HG03558 (cell line): Measurements from ENCODE around the gene APOM.

ENCODE experiments used
- ATAC-seq: cut with Tn5 transposase; IDR thresholded peaks from one replicate; pipeline ENCODE4 v1.9.1; 2021; ENCODE audit warnings: moderate number of reproducible peaks; ENCODE audit not compliant: unreplicated experiment; ENCODE audit errors: extremely low read depth

Gene APOM

DNA sequence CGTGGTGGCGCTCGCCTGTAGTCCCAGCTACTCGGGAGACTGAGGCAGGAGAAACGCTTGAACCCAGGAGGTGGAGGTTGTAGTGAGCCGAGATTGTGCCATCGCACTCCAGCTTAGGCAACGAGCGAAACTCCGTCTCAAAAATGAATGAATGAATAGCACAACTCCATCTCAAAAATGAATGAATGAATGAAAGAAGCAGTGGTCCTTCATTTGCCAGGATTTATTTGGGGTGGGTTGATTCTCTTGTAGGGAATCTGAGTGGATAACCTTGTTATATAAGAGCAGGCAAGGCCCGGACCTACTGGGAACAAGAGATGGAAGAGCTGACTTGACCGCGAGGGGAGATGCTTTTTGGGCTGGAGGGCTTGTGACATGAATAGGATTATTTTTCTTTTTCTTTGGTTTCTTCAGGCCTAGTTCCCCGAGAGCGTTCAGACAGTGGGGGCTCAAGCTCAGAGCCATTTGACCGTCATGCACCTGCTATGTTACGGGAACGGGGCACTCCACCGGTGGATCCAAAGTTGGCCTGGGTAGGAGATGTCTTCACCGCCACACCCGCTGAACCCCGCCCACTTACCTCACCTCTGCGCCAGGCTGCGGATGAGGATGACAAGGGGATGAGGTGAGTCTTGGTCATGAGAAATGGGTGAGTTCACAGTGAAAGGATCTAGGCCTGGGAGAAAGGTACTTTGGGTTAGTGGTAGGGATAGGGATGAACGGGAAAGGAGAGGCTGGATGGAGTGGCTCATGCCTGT, 25.3 kb upstream of the APOM start:
- ATAC-seq: no peak

- no peak for ATAC-seq
These were observed 24.5 kb upstream of the APOM start for GRCh38 chr6:31631209-31631608.

GRCh38 chr6:31631681-31632278, 23.9 kb upstream of the APOM start:
- ATAC-seq: no peak

DNA sequence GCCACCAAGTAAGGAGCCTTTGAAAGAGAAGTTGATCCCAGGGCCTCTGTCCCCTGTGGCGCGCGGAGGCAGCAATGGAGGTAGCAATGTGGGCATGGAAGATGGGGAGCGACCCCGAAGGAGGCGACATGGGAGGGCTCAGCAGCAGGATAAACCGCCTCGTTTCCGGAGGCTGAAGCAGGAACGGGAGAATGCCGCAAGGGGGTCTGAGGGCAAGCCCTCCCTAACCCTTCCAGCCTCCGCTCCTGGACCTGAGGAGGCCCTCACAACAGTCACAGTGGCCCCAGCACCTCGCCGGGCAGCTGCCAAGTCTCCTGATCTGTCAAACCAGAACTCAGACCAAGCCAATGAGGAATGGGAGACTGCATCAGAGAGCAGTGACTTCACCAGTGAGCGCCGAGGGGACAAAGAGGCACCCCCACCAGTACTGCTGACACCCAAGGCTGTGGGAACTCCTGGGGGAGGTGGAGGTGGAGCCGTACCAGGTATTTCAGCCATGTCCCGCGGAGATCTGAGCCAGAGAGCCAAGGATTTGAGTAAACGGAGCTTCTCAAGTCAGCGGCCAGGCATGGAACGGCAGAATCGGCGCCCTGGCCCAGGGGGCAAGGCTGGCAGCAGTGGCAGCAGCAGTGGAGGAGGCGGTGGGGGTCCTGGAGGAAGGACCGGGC, 23.3 kb upstream of the APOM start:
- no peak for ATAC-seq

DNA sequence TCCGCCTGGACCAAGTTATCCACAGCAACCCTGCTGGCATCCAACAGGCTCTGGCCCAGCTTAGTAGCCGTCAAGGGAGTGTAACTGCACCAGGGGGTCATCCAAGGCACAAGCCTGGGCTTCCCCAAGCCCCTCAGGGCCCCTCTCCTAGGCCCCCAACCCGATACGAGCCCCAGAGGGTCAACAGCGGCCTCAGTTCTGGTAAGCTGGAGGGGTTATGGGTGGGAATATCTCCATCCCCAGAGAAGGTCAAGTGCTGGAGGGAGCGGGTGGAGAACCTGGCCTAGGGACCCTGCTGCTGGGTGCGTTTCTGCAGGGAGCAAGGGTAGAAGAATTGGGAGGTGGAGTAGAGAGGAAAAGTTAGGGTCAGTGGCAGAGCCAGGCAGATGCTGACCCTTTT, 22.2 kb upstream of the APOM start:
- no peak for ATAC-seq

DNA sequence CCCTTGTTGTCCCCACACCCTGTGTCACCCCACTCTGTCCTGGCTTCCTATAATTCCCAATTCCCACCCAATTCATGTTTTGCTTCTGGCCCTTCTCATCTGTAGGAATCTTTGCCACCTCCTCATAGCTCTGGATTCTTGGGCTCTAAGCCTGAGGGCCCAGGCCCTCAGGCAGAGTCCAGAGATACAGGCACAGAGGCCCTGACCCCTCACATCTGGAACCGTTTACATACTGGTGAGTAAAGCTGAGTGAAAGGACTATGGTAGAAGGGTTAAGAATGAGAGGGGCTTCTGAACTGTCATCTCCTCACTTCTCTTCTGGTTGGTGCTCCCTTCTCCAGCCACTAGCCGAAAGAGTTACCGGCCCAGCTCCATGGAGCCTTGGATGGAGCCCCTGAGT, 21.6 kb upstream of the APOM start:
- ATAC-seq: no peak

DNA sequence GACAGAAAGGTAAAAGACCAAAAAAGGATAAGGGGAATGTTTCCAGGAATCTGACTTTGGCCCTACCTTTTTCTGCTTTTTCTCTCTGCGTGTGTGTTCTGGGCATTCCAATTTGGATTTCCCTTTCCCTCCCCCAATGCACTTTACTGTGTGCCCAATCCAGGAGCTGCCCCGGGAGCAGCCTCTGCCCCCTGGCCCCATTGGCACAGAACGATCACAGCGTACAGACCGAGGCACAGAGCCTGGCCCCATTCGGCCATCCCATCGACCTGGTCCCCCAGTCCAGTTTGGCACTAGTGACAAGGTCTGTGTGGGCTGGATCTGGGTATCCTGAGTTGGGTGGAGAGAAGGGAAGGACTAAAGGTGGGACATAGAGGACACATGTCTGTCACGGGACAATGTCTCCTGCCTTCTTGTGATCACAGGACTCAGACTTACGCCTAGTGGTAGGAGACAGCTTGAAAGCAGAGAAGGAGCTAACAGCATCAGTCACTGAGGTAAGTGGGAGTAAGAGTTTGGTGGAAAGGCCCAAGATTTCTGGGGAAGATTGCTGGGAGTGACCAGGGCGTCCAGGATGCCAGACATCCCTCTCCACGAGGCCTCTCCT, 20.6 kb upstream of the APOM start:
- no peak for ATAC-seq

GRCh38 chr6:31636698-31637596, 18.7 kb upstream of the APOM start:
- no peak for ATAC-seq

DNA sequence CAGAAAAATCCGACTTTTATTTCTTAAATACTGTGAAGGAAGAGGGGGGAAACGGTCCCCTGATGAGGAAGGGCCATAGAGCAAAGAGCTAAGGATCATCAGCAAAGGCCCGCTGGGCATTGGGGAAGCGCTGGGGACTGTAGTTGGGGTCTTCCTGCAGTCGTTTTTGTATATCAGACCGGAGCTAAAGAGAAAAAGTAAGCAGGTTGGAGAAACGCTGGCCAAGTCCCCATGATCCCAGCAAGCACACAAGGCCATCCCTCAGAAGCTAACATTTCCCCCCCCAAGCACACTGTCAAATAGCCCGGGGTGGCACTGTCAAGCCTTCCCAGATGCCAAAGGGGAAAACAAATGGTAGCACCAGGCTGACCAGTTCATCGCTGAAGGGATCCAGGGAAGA, 16.7 kb upstream of the APOM start:
- no peak for ATAC-seq

GRCh38 chr6:31639449-31639861, 16.2 kb upstream of the APOM start:
- ATAC-seq: no peak

DNA sequence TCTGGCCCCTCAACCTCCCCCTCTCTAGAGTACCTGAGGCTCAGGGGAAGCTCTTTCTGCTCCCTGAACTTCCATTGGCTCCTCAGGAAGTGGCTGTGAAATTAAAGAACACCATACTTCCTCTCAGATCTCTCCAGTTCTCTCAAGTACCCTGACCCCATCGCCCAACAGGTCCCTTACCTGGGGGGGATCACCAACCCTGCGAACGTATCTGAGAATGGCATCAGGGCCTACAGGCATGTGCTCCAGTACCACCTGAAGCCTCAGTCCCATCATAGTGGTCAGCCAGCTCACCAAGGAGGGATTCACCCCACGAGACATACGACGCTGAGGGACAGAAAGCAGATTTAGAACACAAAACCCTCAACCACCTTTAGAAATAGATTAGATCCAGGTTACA, 15.1 kb upstream of the APOM start:
- no peak for ATAC-seq

DNA sequence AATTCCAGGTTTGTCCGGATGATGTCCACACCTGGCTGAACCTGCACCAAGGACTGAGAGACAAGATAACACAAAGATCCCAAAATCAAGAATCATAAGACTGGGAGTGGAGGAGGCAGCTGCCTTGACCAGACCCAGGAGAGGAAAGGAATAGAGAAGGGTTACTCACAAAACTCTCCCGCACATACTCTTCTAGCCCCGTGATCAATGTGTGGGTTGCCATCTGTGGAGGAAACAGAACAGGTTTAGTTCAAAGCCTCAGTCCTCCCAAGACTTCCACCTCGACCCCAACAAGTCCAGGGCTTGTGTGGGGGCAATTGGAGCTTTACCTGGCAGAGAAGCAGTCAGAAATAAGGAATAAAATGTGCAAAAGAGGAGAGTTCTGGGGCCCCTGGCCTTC, 14.3 kb upstream of the APOM start:
- ATAC-seq: no peak

DNA sequence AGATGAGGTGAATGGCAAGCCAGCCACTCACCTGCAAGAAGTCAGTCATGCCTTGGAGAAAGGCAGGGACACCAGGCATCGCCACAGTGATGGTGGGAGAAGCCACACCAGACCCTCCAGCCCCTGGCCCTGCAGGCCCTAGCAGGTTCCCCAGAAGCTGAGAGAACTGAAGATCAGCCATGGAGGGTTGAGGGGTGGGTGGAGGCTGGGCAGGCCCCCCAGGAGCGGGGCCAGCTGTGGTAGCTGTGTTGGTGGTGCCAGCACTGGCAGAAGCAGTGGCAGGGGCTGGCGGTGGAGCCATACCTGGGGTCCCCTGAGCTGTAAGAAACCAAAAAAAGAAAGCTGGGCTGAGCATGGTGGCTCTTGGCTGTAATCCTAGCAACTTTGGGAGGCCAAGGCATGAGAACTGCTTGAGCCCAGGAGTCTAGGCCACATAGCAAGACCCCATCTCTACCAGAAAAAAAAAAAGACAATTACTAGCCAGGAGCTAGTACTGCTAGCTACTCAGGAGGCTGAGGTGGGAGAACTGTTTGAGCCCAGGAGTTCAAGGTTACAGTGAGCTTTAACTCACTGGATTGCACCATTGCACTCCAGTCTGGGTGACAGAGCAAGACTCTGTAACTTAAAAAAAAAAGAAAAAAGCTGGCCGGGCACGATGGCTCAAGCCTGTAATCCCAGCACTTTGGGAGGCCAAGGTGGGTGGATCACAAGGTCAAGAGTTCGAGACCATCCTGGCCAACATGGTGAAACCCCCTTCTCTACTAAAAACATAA, 12.7 kb upstream of the APOM start:
- no peak for ATAC-seq

DNA sequence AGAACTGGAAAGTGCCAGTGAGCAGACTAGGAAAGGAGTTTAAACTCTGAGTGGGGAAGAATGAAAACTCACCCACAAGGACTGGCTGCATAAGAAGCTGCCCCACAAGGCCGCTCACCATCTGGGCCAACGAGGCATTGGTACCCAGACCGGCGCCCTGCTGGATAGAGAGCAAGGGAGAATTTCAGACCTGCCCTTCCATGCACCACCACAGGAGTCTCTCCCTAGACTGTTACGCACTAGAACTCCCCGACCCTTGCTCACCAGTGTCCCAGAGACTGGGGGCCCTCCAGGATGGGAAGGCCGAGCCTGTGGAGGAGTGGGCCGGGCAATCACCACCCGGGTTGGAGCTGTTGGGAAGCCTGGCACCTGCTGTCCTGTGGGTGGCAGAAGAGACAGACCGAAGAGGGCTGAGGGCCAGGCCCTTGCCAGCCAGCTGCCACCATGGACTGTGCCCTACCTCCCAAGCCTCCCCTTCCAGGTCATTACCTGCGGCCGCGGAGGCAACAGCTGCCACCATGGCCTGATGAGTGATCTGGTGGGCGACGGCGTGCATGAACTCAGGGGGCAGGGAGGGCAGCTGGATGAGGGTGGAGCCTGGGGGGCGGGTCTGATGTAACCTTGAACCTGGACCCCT, 11.8 kb upstream of the APOM start:
- no peak for ATAC-seq

- no peak for ATAC-seq
These were observed 10.4 kb upstream of the APOM start for GRCh38 chr6:31645325-31645724.

GRCh38 chr6:31651602-31652191, 4.0 kb upstream of the APOM start:
- no peak for ATAC-seq

- ATAC-seq: no peak
These were observed 2.6 kb upstream of the APOM start for GRCh38 chr6:31652925-31653724.
